K562 (cell line): ENCODE results near the gene SHISA8. TPM values are rescaled to one million over a fixed set of nuclear protein-coding genes. Genes with fewer than 3 reads are reported as not detected.
A peak's percentile ranks its signal among the peaks of the same experiment; 100 is the strongest.

Experiments
- ATAC-seq: fragments of 200-7000 bp; cut with Tn5 transposase; 3 replicates; pipeline ENCODE4 v1.9.1; 2020; ENCODE audit warnings: moderate library complexity
- BruUV-seq: library from RNA; stranded (reverse); fragments of 400-500 nt; replicated peaks from 2 replicates; lab custom pipeline; 2021; lab: Mats Ljungman, UMichigan
- CTCF ChIA-PET: fragments of 300-600 bp; formaldehyde crosslinking; extraction: SDS; loops from one replicate; lab custom pipeline; 2021; ENCODE audit warnings: low intra/inter-chr PET ratio; lab: Yijun Ruan, JAX
- POLR2A ChIA-PET: fragments of 300-600, 350-650 bp; sonication (Branson Sonifier 250); formaldehyde crosslinking; extraction: SDS; loops from one replicate; lab custom pipeline; 2021; ENCODE audit warnings: antibody characterized with exemption, inconsistent platforms; lab: Yijun Ruan, JAX
- DNase-seq, 4 experiments: peaks; one replicate each; pipeline versions ENCODE4 v3.0.0 to v3.0.0-alpha.2; 2011 to 2018; ENCODE audit warnings: low spot score in 3 of 4, mixed read lengths in 3 of 4; ENCODE audit errors: extremely low read depth in 1 of 4
- FAIRE-seq: peaks from 2 replicates; lab custom pipeline; 2011; peaks lifted over from hg19 to GRCh38; lab: Jason Lieb, UNC
- H2AFZ ChIP-seq: 2 replicates; pipeline ENCODE4 v1.6.0; 2011; ENCODE audit warnings: low read depth, low read length, control low read depth, inconsistent platforms
- H3K27ac ChIP-seq: fragments of 200-600 bp; 3 replicates; pipeline ENCODE4 v1.8.0; 2011; ENCODE audit warnings: low read depth, mild to moderate bottlenecking, control low read depth, inconsistent platforms, low read length, moderate library complexity, mixed read lengths; ENCODE audit errors: extremely low read depth
- H3K27me3 ChIP-seq, 2 experiments: fragments of 300-600 bp in 1 of 2; 2 replicates in 1 of 2; 3 replicates in 1 of 2; pipeline versions ENCODE4 v1.6.0 to v1.8.0; 2011; ENCODE audit warnings: inconsistent platforms in 2 of 2, low read length in 2 of 2, mild to moderate bottlenecking in 1 of 2, mixed read lengths in 1 of 2, moderate library complexity in 1 of 2; ENCODE audit not compliant: control insufficient read depth in 2 of 2, insufficient read depth in 2 of 2
- H3K36me3 ChIP-seq: fragments of 300-600 bp; 3 replicates; pipeline ENCODE4 v1.8.0; 2011; ENCODE audit warnings: mild to moderate bottlenecking, low read length, inconsistent platforms; ENCODE audit not compliant: control insufficient read depth, insufficient read depth
- H3K4me1 ChIP-seq, 2 experiments: fragments of 200-600 bp in 1 of 2; replicated peaks in 1 of 2; 2 replicates in 1 of 2; 3 replicates in 1 of 2; pipeline versions ENCODE4 v1.5.1 to v1.8.0; 2011; ENCODE audit warnings: inconsistent platforms in 2 of 2, low read length in 2 of 2, mild to moderate bottlenecking in 1 of 2, mixed read lengths in 1 of 2, moderate library complexity in 1 of 2; ENCODE audit not compliant: control insufficient read depth in 2 of 2, insufficient read depth in 2 of 2
- H3K4me2 ChIP-seq: 2 replicates; pipeline ENCODE4 v1.6.1; 2011; ENCODE audit warnings: low read length, control low read depth, inconsistent platforms, mixed read lengths; ENCODE audit not compliant: insufficient read depth
- H3K4me3 ChIP-seq: fragments of 200-600 bp; sonication (generic), shearing (Covaris generic); 2 replicates; pipeline ENCODE4 v1.5.1; 2016; ENCODE audit warnings: control low read depth, inconsistent platforms
- H3K79me2 ChIP-seq: fragments of 200-600 bp; 3 replicates; pipeline ENCODE4 v1.8.0; 2011; ENCODE audit warnings: low read length, inconsistent platforms; ENCODE audit not compliant: control insufficient read depth, insufficient read depth
- H3K9ac ChIP-seq, 2 experiments: 2 replicates each; pipeline versions ENCODE4 v1.6.0 to v1.6.1; 2011; ENCODE audit warnings: low read depth in 2 of 2, low read length in 2 of 2, control low read depth in 1 of 2, inconsistent platforms in 1 of 2, mild to moderate bottlenecking in 1 of 2, mixed read lengths in 1 of 2; ENCODE audit not compliant: insufficient read depth in 1 of 2
- H3K9me1 ChIP-seq: one replicate; pipeline ENCODE4 v1.6.0; 2011; ENCODE audit warnings: inconsistent platforms, mild to moderate bottlenecking, low read length, moderate library complexity; ENCODE audit not compliant: control insufficient read depth, insufficient read depth
- H3K9me3 ChIP-seq: replicated peaks from 2 replicates; pipeline ENCODE4 v1.5.1; 2011; ENCODE audit warnings: low read depth, low read length, inconsistent platforms; ENCODE audit not compliant: control insufficient read depth, insufficient read depth
- H4K20me1 ChIP-seq: replicated peaks from 2 replicates; pipeline ENCODE4 v1.6.1; 2011; ENCODE audit warnings: low read length, inconsistent platforms, mixed read lengths; ENCODE audit not compliant: control insufficient read depth, insufficient read depth
- ATF1 ChIP-seq, 2 experiments: fragments of 450-650 bp in 1 of 2; IDR thresholded peaks; 2 replicates each; pipeline ENCODE4 v1.6.1; 2016; ENCODE audit warnings: missing compliant biosample characterization in 1 of 2, missing genetic modification characterization in 1 of 2
- CREB5 ChIP-seq: fragments of 250-450 bp; sonication (Bioruptor Pico); IDR thresholded peaks from 2 replicates; pipeline ENCODE4 v1.5.0; 2020; ENCODE audit warnings: mild to moderate bottlenecking
- DDX20 ChIP-seq: fragments of 450-650 bp; IDR thresholded peaks from 2 replicates; pipeline ENCODE4 v1.6.1; 2016; ENCODE audit warnings: missing genetic modification characterization, low read depth, mild to moderate bottlenecking, missing compliant biosample characterization, moderate library complexity
- ERF ChIP-seq: fragments of 450-650 bp; formaldehyde crosslinking; IDR thresholded peaks from 2 replicates; pipeline ENCODE4 v1.4.0; 2020; ENCODE audit warnings: mild to moderate bottlenecking, mixed read lengths
- MEIS2 ChIP-seq: fragments of 450-650 bp; IDR thresholded peaks from 2 replicates; pipeline ENCODE4 v1.6.1; 2014; ENCODE audit warnings: mild to moderate bottlenecking; ENCODE audit not compliant: partially characterized antibody
- WGBS: fragments of 100-300 bp; shearing (Covaris generic); methylation state at CpG from one replicate; pipeline ENCODE4 v1.1.6; 2016; ENCODE audit warnings: low coverage, mixed read lengths; ENCODE audit not compliant: insufficient coverage; ENCODE audit errors: missing lambda C conversion rate; 5-methylcytosine and 5-hydroxymethylcytosine counted together
- in situ Hi-C: fragments of 300-500 bp; cut with MboI; formaldehyde crosslinking; loops from 4 replicates; pipeline ENCODE4 v1.15.0; 2018; ENCODE audit warnings: inconsistent platforms, mixed read lengths
- intact Hi-C: fragments of 100-400 bp; cut with micrococcal nuclease; formaldehyde crosslinking; loops from 2 replicates; pipeline ENCODE4 v1.14.2; 2022
- polyA plus RNA-seq, 8 experiments: library from polyadenylated mRNA; depleted of rRNA in 4 of 8; stranded (reverse) in 5 of 8; unstranded in 3 of 8; fragments of >200 nt; fragmentation: Nextera tagmentation in 2 of 8; fragmentation: Illumina TruSeq in 1 of 8; extraction: Ambion mirVana in 2 of 8; extraction: Trizol in 1 of 8; gene quantifications; 2 replicates each; pipeline versions ENCODE4 v1.2.1 to v1.2.3, GENCODE V29; 2011 to 2014; ENCODE audit warnings: inconsistent platforms in 1 of 8, missing spikeins in 1 of 8
- total RNA-seq, 7 experiments: library from RNA; depleted of rRNA in 6 of 7; stranded (reverse); fragments of >200 nt in 6 of 7; fragmentation: Illumina TruSeq in 2 of 7; extraction: Trizol in 2 of 7; gene quantifications; 2 replicates each; pipeline versions ENCODE4 v1.2.1 to v1.2.3, GENCODE V29; 2011 to 2021; ENCODE audit warnings: low replicate concordance in 1 of 7

SHISA8 gene
- total and polyA plus RNA-seq, 9 of the 15 experiments (the other 6 are each of a cell fraction or from before 2014, with no cell fraction given): 0.07 to 3.3 (median 1.1) TPM; not detected in 4

DNA sequence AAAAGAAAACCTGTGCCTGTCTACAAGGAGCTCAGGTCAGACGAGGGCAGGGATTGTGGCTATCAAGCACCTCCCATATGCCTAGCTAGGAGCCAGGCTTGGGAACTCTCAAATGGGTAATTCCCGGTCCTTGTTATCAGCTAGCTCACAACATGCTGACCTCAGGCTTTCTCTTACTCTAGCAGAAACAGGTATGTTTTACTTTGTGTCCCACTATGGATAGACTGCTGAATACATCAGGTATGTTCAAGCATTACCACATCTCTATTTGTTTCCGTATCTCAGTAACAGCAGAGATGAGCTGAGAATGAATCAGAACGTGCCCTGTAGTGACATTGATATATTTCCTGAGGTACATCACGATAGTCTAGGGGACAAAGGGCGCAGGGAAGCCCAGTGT, 29.4 kb downstream of the SHISA8 start:
- no peak overlapping the region for H3K27ac ChIP-seq
- 71% methylated on average over 5 of the region's 6 CpGs for WGBS
- BruUV-seq: no TSS peak
- ATAC-seq (no peak), FAIRE-seq (no peak)
- peaks cover 2% of the 10 kb centered on the region; the same call in 1 of the 2 replicates for H4K20me1 ChIP-seq
- H3K9me1 ChIP-seq: peaks cover 4% of the 10 kb centered on the region
- POLR2A ChIA-PET: interaction anchor here (0.7 to 1.8 kb wide), 4 partner anchors 11 to 118 kb away, joined by 3 to 7 read pairs (median 6); no protein-coding TSS in a partner anchor
- no peak overlapping the region for H2AFZ ChIP-seq
- intact Hi-C loops (no loop called here), in situ Hi-C loops (no loop called here)
- no peak overlapping the region for H3K9ac ChIP-seq
- H3K9me3 ChIP-seq: no peaks in the 10 kb centered on the region
- H3K36me3 ChIP-seq: peaks cover 93% of the 10 kb centered on the region
- TF ChIP-seq ATF1 (CRISPR knock-in tag; IDR thresholded peaks at IDR 0.05) (no peak), ATF1 (tag; IDR thresholded peaks at IDR 0.05) (no peak), MEIS2 (peak; percentile 2)
- TF ChIP-seq, all 486 proteins: peak for 1
- DNase-seq: no peak
- Histone ChIP-seq H3K4me2 (no peak overlapping the region), H3K79me2 (no peaks in the 10 kb centered on the region), H3K4me1 (no peaks in the 10 kb centered on the region), H3K27me3 (no peaks in the 10 kb centered on the region), H3K4me3 (no peak overlapping the region)
- CTCF ChIA-PET: no interaction called here

GRCh38 chr22:41885116-41885515, 29.8 kb downstream of the SHISA8 start:
- no peak for FAIRE-seq
- Histone ChIP-seq H3K79me2 (no peaks in the 10 kb centered on the region), H3K27ac (no peak overlapping the region), H3K4me3 (no peak overlapping the region), H3K9me3 (no peaks in the 10 kb centered on the region), H3K4me1 (no peaks in the 10 kb centered on the region), H4K20me1 (peaks cover 2% of the 10 kb centered on the region; the same call in 1 of the 2 replicates), H2AFZ (no peak overlapping the region), H3K36me3 (peaks cover 94% of the 10 kb centered on the region), H3K27me3 (no peaks in the 10 kb centered on the region), H3K9me1 (peaks cover 4% of the 10 kb centered on the region), H3K4me2 (no peak overlapping the region), H3K9ac (no peak overlapping the region)
- no peak for ATAC-seq
- in situ Hi-C loops (no loop called here), intact Hi-C loops (no loop called here)
- DNase-seq: no peak
- 87% methylated on average over 2 of the region's 2 CpGs for WGBS
- ChIA-PET CTCF (no interaction called here), POLR2A (interaction anchor here (0.6 to 1.8 kb wide), 5 partner anchors 10 to 117 kb away, joined by 3 to 7 read pairs (median 6); no protein-coding TSS in a partner anchor)
- BruUV-seq: no TSS peak
- TF ChIP-seq CREB5 (CRISPR knock-in tag): no peak
- TF ChIP-seq DDX20 (tag): no peak
- no peak for TF ChIP-seq ERF (CRISPR knock-in tag)
